Measurements from ENCODE around the gene UMODL1. TPM values are rescaled to one million over a fixed set of nuclear protein-coding genes. Genes with fewer than 3 reads are reported as not detected.

The UMODL1 gene
- total and polyA plus RNA-seq, 2 of the 13 experiments (the other 11 are each of a cell fraction or from before 2014, with no cell fraction given), result not detected

DNA sequence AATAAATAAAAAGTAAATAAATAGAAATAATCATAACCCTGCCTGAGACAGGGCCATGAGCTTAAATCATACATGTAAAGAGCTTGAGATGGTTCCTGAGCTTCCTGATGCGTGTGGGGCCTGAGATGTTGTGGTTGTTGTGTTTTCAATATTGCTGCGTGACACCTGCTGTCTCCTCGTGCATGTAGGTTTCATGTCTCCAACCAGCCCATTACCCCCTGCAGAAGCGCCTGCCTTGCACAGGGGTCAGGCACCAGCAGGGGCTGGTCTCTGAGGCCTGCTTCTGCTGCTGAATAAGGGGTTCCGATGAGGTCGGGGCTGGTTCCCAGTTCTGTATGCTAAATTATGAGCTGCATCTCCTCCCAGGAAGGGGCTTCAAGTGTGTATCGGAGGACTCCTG is 15.9 kb downstream of the UMODL1 start:
- ChIA-PET POLR2A (no interaction called here), CTCF (ENCODE audit: low intra/inter-chr PET ratio, low total read pairs) (no interaction called here)
- no TSS peak for BruUV-seq (replicated peaks)
- intact Hi-C loops (cut with micrococcal nuclease; ENCODE audit: unreplicated experiment), result no loop called here
- Histone ChIP-seq H3K4me1 (ENCODE audit: insufficient read depth, low read length) (peaks cover 7% of the 10 kb centered on the region), H3K79me2 (ENCODE audit: insufficient read depth, low read length) (no peaks in the 10 kb centered on the region), H3K4me2 (ENCODE audit: low read depth, low read length) (no peak overlapping the region), H2AFZ (ENCODE audit: low read length) (no peak overlapping the region), H3K36me3 (replicated peaks in 1 of 2; ENCODE audit: control insufficient read depth in 1 of 2, insufficient read depth in 2 of 2, low read length in 2 of 2) (no peaks in the 10 kb centered on the region), H3K9ac (ENCODE audit: insufficient read depth, low read depth, low read length) (no peak overlapping the region), H3K27ac (ENCODE audit: extremely low read length, insufficient read depth, low read length) (no peak overlapping the region), H3K9me3 (ENCODE audit: low read length) (no peaks in the 10 kb centered on the region), H3K4me3 (replicated peaks in 1 of 3; ENCODE audit: insufficient read depth in 1 of 3, low read depth in 2 of 3, low read length in 3 of 3) (no peak overlapping the region), H3K27me3 (ENCODE audit: control insufficient read depth in 1 of 2, insufficient read depth in 2 of 2, low read length in 2 of 2) (peaks cover 4 to 29% of the 10 kb centered on the region in 2 experiments; a peak in 4 of 5 replicates), H4K20me1 (ENCODE audit: insufficient read depth, low read length) (no peaks in the 10 kb centered on the region)
- 57% methylated on average over 6 of the region's 7 CpGs for WGBS (ENCODE audit: low lambda C conversion rate)
- in situ Hi-C loops (cut with HindIII; ENCODE audit: extremely low pct_ligation_motif_present, low pct_unique_long_range_greater_than_20kb), result no loop called here
- ATAC-seq, result no peak
- no peak for FAIRE-seq
- no peak for DNase-seq (ENCODE audit: low spot score)
- TF ChIP-seq, protein P1, sequence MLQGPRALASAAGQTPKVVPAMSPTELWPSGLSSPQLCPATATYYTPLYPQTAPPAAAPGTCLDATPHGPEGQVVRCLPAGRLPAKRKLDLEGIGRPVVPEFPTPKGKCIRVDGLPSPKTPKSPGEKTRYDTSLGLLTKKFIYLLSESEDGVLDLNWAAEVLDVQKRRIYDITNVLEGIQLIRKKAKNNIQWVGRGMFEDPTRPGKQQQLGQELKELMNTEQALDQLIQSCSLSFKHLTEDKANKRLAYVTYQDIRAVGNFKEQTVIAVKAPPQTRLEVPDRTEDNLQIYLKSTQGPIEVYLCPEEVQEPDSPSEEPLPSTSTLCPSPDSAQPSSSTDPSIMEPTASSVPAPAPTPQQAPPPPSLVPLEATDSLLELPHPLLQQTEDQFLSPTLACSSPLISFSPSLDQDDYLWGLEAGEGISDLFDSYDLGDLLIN (CRISPR knock-in tag; IDR thresholded peaks at IDR 0.05; ENCODE audit: borderline replicate concordance), result no peak
- TF ChIP-seq, protein P2, sequence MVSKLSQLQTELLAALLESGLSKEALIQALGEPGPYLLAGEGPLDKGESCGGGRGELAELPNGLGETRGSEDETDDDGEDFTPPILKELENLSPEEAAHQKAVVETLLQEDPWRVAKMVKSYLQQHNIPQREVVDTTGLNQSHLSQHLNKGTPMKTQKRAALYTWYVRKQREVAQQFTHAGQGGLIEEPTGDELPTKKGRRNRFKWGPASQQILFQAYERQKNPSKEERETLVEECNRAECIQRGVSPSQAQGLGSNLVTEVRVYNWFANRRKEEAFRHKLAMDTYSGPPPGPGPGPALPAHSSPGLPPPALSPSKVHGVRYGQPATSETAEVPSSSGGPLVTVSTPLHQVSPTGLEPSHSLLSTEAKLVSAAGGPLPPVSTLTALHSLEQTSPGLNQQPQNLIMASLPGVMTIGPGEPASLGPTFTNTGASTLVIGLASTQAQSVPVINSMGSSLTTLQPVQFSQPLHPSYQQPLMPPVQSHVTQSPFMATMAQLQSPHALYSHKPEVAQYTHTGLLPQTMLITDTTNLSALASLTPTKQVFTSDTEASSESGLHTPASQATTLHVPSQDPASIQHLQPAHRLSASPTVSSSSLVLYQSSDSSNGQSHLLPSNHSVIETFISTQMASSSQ (IDR thresholded peaks at IDR 0.05; ENCODE audit: low read depth), result no peak
- TF ChIP-seq, protein P2 (CRISPR knock-in tag; IDR thresholded peaks at IDR 0.05; ENCODE audit: borderline replicate concordance), result no peak
- TF ChIP-seq ZBTB8A (CRISPR knock-in tag; IDR thresholded peaks at IDR 0.05; ENCODE audit: borderline replicate concordance, low read depth) (no peak), SIX1 (CRISPR knock-in tag; IDR thresholded peaks at IDR 0.05; ENCODE audit: borderline replicate concordance) (no peak), ZNF317 (CRISPR knock-in tag; IDR thresholded peaks at IDR 0.05) (no peak), ZNF143 (CRISPR knock-in tag; IDR thresholded peaks at IDR 0.05) (no peak), MTF1 (CRISPR knock-in tag; IDR thresholded peaks at IDR 0.05) (no peak), GATA4 (IDR thresholded peaks at IDR 0.05; ENCODE audit: borderline replicate concordance, low read depth) (no peak), IRX3 (CRISPR knock-in tag; IDR thresholded peaks at IDR 0.05; ENCODE audit: borderline replicate concordance, low read depth) (no peak), ETV6 (CRISPR knock-in tag; conservative IDR thresholded peaks at IDR 0.05) (no peak), ELF1 (CRISPR knock-in tag; IDR thresholded peaks at IDR 0.05) (no peak), ZSCAN9 (CRISPR knock-in tag; IDR thresholded peaks at IDR 0.05; ENCODE audit: borderline replicate concordance) (no peak), NCOA1 (CRISPR knock-in tag; IDR thresholded peaks at IDR 0.05) (no peak)
- TF ChIP-seq, protein P3, sequence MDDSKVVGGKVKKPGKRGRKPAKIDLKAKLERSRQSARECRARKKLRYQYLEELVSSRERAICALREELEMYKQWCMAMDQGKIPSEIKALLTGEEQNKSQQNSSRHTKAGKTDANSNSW (CRISPR knock-in tag; IDR thresholded peaks at IDR 0.05; ENCODE audit: borderline replicate concordance), result no peak
- TF ChIP-seq, protein P4, sequence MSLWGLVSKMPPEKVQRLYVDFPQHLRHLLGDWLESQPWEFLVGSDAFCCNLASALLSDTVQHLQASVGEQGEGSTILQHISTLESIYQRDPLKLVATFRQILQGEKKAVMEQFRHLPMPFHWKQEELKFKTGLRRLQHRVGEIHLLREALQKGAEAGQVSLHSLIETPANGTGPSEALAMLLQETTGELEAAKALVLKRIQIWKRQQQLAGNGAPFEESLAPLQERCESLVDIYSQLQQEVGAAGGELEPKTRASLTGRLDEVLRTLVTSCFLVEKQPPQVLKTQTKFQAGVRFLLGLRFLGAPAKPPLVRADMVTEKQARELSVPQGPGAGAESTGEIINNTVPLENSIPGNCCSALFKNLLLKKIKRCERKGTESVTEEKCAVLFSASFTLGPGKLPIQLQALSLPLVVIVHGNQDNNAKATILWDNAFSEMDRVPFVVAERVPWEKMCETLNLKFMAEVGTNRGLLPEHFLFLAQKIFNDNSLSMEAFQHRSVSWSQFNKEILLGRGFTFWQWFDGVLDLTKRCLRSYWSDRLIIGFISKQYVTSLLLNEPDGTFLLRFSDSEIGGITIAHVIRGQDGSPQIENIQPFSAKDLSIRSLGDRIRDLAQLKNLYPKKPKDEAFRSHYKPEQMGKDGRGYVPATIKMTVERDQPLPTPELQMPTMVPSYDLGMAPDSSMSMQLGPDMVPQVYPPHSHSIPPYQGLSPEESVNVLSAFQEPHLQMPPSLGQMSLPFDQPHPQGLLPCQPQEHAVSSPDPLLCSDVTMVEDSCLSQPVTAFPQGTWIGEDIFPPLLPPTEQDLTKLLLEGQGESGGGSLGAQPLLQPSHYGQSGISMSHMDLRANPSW (CRISPR knock-in tag; IDR thresholded peaks at IDR 0.05; ENCODE audit: borderline replicate concordance), result no peak
- TF ChIP-seq, protein P5, sequence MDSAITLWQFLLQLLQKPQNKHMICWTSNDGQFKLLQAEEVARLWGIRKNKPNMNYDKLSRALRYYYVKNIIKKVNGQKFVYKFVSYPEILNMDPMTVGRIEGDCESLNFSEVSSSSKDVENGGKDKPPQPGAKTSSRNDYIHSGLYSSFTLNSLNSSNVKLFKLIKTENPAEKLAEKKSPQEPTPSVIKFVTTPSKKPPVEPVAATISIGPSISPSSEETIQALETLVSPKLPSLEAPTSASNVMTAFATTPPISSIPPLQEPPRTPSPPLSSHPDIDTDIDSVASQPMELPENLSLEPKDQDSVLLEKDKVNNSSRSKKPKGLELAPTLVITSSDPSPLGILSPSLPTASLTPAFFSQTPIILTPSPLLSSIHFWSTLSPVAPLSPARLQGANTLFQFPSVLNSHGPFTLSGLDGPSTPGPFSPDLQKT (CRISPR knock-in tag; IDR thresholded peaks at IDR 0.05; ENCODE audit: borderline replicate concordance), result no peak
